H1 (cell line): ENCODE results near the gene PIGBOS1. TPM values are rescaled to one million over a fixed set of nuclear protein-coding genes. Genes with fewer than 3 reads are reported as not detected.

Experiments used
- ATF2 ChIP-seq: IDR thresholded peaks from 2 replicates; pipeline ENCODE4 v1.6.1; 2012; ENCODE audit warnings: low read length, inconsistent platforms
- BCL11A ChIP-seq, 2 experiments: IDR thresholded peaks; one replicate each; pipeline ENCODE4 v1.6.1; 2011; ENCODE audit warnings: low read depth in 2 of 2, low read length in 2 of 2, mild to moderate bottlenecking in 2 of 2
- CHD2 ChIP-seq: IDR thresholded peaks from 2 replicates; pipeline ENCODE4 v1.6.1; 2012; ENCODE audit warnings: low read length, improper control_type of control experiment
- CREB1 ChIP-seq: IDR thresholded peaks from 2 replicates; pipeline ENCODE4 v1.6.1; 2012; ENCODE audit warnings: inconsistent platforms
- MAX ChIP-seq: IDR thresholded peaks from 2 replicates; pipeline ENCODE4 v1.6.1; 2012; ENCODE audit warnings: inconsistent platforms
- SP2 ChIP-seq: IDR thresholded peaks from 2 replicates; pipeline ENCODE4 v1.6.1; 2012; ENCODE audit warnings: mild to moderate bottlenecking, low read length, inconsistent platforms
- polyA plus RNA-seq, 7 experiments: library from polyadenylated mRNA; depleted of rRNA in 3 of 7; stranded (reverse) in 5 of 7; unstranded in 2 of 7; fragments of >200 nt in 5 of 7; fragments of 200-250 nt in 2 of 7; gene quantifications; 1 replicate in 5 of 7; 2 replicates in 1 of 7; 4 replicates in 1 of 7; pipeline versions ENCODE4 v1.2.1 to v1.2.3, GENCODE V29; 2011 to 2013; ENCODE audit warnings: missing spikeins in 2 of 7, mixed read lengths in 2 of 7
- total RNA-seq: library from RNA; stranded (reverse); fragmentation: NEBNext Ultra II Directional; extraction: Animal tissue kit (Norgen Biotek cat#: 25700); gene quantifications from 2 replicates; pipeline ENCODE4 v1.2.1, GENCODE V29; 2021

The PIGBOS1 gene
- total and polyA plus RNA-seq, 2 of the 8 experiments (the other 6 are each of a cell fraction or from before 2014, with no cell fraction given): 7.8 to 16.7 TPM

GRCh38 chr15:55358471-55358870, 39.5 kb upstream of the PIGBOS1 start (continued):
- TF ChIP-seq ATF2 (no peak), MAX (no peak), SP2 (no peak), BCL11A (IDR thresholded peaks at IDR 0.05; ENCODE audit: low read depth in 2 of 2, low read length in 2 of 2) (no peak), CHD2 (no peak), CREB1 (no peak)
- TF ChIP-seq, all 59 proteins: peak for 0
